GM12892 (cell line): ENCODE results near the gene ARL17B.
"Not testable (repeated sequence)": the region's sequence is repeated elsewhere in the genome, so short reads cannot be mapped to it uniquely, and the experiment has no call there.

Source experiments
- POLR2A ChIP-seq: IDR thresholded peaks from 2 replicates; pipeline ENCODE4 v1.6.1; 2011; ENCODE audit warnings: low read depth, low read length, control low read depth
- POLR2AphosphoS5 ChIP-seq: IDR thresholded peaks from 2 replicates; pipeline ENCODE4 v1.6.1; 2011; ENCODE audit warnings: low read depth, low read length, control low read depth
- TAF1 ChIP-seq: IDR thresholded peaks from 2 replicates; pipeline ENCODE4 v1.6.1; 2011; ENCODE audit warnings: low read depth, mild to moderate bottlenecking, control low read depth, low read length, borderline replicate concordance

- TF ChIP-seq POLR2A, TAF1, POLR2AphosphoS5: not testable (repeated sequence)
Measured at GRCh38 chr17:46259845-46260661, 101.5 kb downstream of the ARL17B start.
